Activated B cell treated with CpG ODN at 0.5 μM for 24 hours (primary cell): ENCODE measurements around the gene SPACA4. TPM values are rescaled to one million over a fixed set of nuclear protein-coding genes. Genes with fewer than 3 reads are reported as not detected.
A peak's percentile ranks its signal among the peaks of the same experiment; 100 is the strongest.

Source experiments
- ATAC-seq: fragments of 200-7000 bp; cut with Tn5 transposase; one replicate; pipeline ENCODE4 v1.10.0; 2021; ENCODE audit warnings: low read depth, mild to moderate bottlenecking, moderate library complexity
- CTCF ChIA-PET: fragments of 350-600 bp; sonication (Branson Sonifier 250); formaldehyde crosslinking; loops from one replicate; lab custom pipeline; 2021; ENCODE audit warnings: antibody characterized with exemption; lab: Charles Lee
- POLR2A ChIA-PET: fragments of 350-600 bp; sonication (Branson Sonifier 250); formaldehyde crosslinking; loops from one replicate; lab custom pipeline; 2021; ENCODE audit warnings: antibody characterized with exemption; lab: Charles Lee
- DNase-seq: peaks from one replicate; pipeline ENCODE4 v3.0.0; 2022
- H3K27ac Mint-ChIP-seq: one replicate; pipeline ENCODE4 v1.8.0; 2020; ENCODE audit warnings: mixed read lengths
- H3K27me3 Mint-ChIP-seq: one replicate; pipeline ENCODE4 v1.8.0; 2021; ENCODE audit warnings: mixed read lengths
- H3K36me3 Mint-ChIP-seq: one replicate; pipeline ENCODE4 v1.8.0; 2021; ENCODE audit warnings: low read depth, mixed read lengths
- H3K4me1 Mint-ChIP-seq: one replicate; pipeline ENCODE4 v1.8.0; 2021; ENCODE audit warnings: mixed read lengths
- H3K4me3 Mint-ChIP-seq: one replicate; pipeline ENCODE4 v1.8.0; 2020; ENCODE audit warnings: mild to moderate bottlenecking, mixed read lengths
- H3K9me3 Mint-ChIP-seq: one replicate; pipeline ENCODE4 v1.8.0; 2020; ENCODE audit warnings: mixed read lengths
- intact Hi-C: fragments of 100-400 bp; cut with micrococcal nuclease; formaldehyde crosslinking; loops from one replicate; pipeline ENCODE4 v1.15.1; 2024
- total RNA-seq: library from RNA; stranded (reverse); gene quantifications from 2 replicates; pipeline ENCODE4 v1.2.3, GENCODE V29; 2022
- TF ChIP-seq, protein P1 (sequence below): fragments of 200-600 bp; IDR thresholded peaks from one replicate; pipeline ENCODE4 v1.8.0; 2022; ENCODE audit warnings: antibody characterized with exemption, mild to moderate bottlenecking

The SPACA4 gene
- total RNA-seq, 1 donor from 2014 or later, result not detected

DNA sequence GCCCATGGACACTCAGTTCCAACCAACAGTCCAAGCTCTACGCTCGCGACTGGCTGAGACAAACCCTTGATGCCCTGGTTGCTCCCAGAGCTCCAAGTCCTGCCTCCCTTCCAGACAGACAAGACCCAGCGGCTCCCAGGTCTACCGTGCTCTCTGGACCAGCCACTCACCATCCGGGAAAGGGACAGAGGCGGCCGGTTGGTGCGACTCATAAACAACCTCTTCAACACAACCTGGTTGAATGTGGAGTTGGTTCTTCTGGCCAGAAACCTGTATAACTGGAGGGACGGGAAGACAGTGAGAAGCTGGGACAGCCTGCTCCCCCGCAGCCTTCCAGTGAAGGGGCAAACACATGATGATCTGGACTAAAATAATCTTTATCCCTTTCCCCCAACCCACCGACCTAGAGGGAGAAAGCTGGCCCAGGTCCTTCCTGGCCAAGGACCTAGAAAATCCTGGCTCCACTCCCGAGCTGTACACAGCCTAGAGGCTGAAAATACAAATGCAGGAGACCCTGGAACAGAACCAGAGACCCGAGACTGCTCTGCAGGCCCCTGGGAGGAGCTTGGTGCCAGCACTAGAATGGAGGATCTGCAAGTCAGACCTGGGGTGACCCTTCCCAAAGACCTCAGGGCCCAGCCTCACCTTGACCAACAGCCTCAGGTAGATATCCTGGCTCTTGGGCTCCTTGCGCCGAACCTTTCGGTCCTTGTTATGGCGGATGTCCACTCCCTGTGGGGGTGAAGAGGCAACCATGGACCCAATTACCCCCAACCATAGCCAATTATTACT lies 10.8 kb downstream of the SPACA4 start:
- peaks cover 58% of the 10 kb centered on the region for H3K36me3 Mint-ChIP-seq
- DNase-seq, result no peak
- H3K27ac Mint-ChIP-seq, result peak overlapping the region; percentile 97
- ChIA-PET CTCF (interaction anchor here (1.0 to 3.2 kb wide), 2 partner anchors 8 to 283 kb away, joined by 3 to 13 read pairs; no protein-coding TSS in a partner anchor), POLR2A (interaction anchor here (0.6 to 3.3 kb wide), 8 partner anchors 8 to 879 kb away, joined by 3 to 22 read pairs (median 5); partner anchors contain the start of genes DBP and RPS11)
- peak overlapping the region; percentile 98 for H3K4me3 Mint-ChIP-seq
- H3K9me3 Mint-ChIP-seq, result no peaks in the 10 kb centered on the region
- TF ChIP-seq, protein P1, sequence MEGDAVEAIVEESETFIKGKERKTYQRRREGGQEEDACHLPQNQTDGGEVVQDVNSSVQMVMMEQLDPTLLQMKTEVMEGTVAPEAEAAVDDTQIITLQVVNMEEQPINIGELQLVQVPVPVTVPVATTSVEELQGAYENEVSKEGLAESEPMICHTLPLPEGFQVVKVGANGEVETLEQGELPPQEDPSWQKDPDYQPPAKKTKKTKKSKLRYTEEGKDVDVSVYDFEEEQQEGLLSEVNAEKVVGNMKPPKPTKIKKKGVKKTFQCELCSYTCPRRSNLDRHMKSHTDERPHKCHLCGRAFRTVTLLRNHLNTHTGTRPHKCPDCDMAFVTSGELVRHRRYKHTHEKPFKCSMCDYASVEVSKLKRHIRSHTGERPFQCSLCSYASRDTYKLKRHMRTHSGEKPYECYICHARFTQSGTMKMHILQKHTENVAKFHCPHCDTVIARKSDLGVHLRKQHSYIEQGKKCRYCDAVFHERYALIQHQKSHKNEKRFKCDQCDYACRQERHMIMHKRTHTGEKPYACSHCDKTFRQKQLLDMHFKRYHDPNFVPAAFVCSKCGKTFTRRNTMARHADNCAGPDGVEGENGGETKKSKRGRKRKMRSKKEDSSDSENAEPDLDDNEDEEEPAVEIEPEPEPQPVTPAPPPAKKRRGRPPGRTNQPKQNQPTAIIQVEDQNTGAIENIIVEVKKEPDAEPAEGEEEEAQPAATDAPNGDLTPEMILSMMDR, result no peak
- intact Hi-C loops, result no loop called here
- H3K27me3 Mint-ChIP-seq, result no peaks in the 10 kb centered on the region
- peaks cover 48% of the 10 kb centered on the region for H3K4me1 Mint-ChIP-seq
- no peak for ATAC-seq

DNA sequence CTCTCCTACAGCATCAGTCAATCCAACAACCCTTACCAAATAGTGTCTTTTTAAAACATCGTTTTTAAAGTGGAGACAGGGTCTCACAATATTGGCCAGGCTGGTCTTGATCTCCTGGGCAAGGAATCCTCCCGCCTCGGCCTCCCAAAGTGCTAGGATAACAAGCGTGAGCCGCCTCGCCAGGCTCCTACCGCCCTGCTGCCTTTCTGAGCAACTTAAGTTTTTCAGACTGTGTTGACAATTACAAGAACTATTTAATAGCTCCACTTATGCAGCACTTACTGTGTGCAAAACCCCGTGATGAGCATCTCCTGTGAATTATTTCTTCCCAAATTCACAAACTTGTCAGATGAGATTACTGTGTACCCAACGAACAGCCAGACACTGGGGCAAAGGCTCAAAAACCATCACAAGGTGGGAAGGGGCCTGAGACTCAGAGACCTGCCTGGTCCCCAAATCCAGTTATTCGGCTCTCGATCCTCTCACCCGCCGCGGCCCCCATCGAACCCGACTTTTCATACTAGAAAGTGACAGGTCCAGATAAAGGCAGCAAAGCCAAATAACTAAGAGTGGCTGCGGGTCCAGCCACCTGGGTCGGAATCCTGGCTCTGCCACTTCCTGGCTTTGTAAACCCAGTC lies 11.9 kb downstream of the SPACA4 start:
- Mint-ChIP-seq H3K4me1 (peaks cover 52% of the 10 kb centered on the region), H3K27me3 (no peaks in the 10 kb centered on the region), H3K36me3 (peaks cover 62% of the 10 kb centered on the region), H3K27ac (peak overlapping the region; percentile 97), H3K9me3 (no peaks in the 10 kb centered on the region), H3K4me3 (peak overlapping the region; percentile 98)
- intact Hi-C loops, result loop anchor here (2.0 kb wide), 1 partner anchor 286 kb away; no protein-coding TSS in a partner anchor
- ChIA-PET POLR2A (interaction anchor here (0.5 to 3.3 kb wide), 40 partner anchors 9 to 1311 kb away, joined by 3 to 67 read pairs (median 5); partner anchors contain the start of genes ATF5, CA11, DBP and GYS1), CTCF (interaction anchor here (0.5 to 3.2 kb wide), 4 partner anchors 10 to 297 kb away, joined by 3 to 13 read pairs (median 4); partner anchors contain the start of gene CA11)
- ATAC-seq (no peak), DNase-seq (no peak)
- TF ChIP-seq, protein P1, result no peak

- Mint-ChIP-seq H3K4me1 (peaks cover 56% of the 10 kb centered on the region), H3K36me3 (peaks cover 66% of the 10 kb centered on the region), H3K27ac (peak within 1 kb of the TSS; percentile 97), H3K9me3 (no peaks in the 10 kb centered on the region), H3K27me3 (no peaks in the 10 kb centered on the region), H3K4me3 (peak within 1 kb of the TSS; percentile 98)
- peak; percentile 81 for ATAC-seq
- ChIA-PET CTCF (interaction anchor here (0.5 to 3.2 kb wide), 7 partner anchors 10 to 298 kb away, joined by 3 to 13 read pairs (median 4); partner anchors contain the start of genes CA11 and GRWD1), POLR2A (interaction anchor here (0.5 to 2.8 kb wide), 48 partner anchors 9 to 1310 kb away, joined by 3 to 67 read pairs (median 4); partner anchors contain the start of genes ATF5, CA11, DBP and EMP3)
- TF ChIP-seq, protein P1, result no peak
- intact Hi-C loops, result loop anchor here (1.0 to 2.0 kb wide), 8 partner anchors 11 to 286 kb away; partner anchors contain the start of genes CA11, DBP, GRWD1 and SYNGR4
- peak; percentile 93 for DNase-seq
These were observed 12.6 kb downstream of the SPACA4 start, which contains the start of the genes RPL18 and SPHK2 for GRCh38 chr19:48618916-48619691. Gene RPL18 (minus strand): TSS chr19:48619178. CDS start chr19:48619143, 35 bp downstream. Gene SPHK2 (plus strand): TSS chr19:48619506. CDS start chr19:48620515, 1,009 bp downstream.

GRCh38 chr19:48619692-48620585 lies 13.4 kb downstream of the SPACA4 start:
- DNase-seq, result no peak
- peaks cover 62% of the 10 kb centered on the region for H3K4me1 Mint-ChIP-seq

More at GRCh38 chr19:48619692-48620585, 13.4 kb downstream of the SPACA4 start:
- intact Hi-C loops, result loop anchor here (1.0 to 2.0 kb wide), 8 partner anchors 12 to 287 kb away; partner anchors contain the start of genes CA11, DBP, GRWD1 and SYNGR4
- H3K4me3 Mint-ChIP-seq, result peak overlapping the region; percentile 98
- ChIA-PET CTCF (interaction anchor here (0.6 to 3.2 kb wide), 7 partner anchors 11 to 299 kb away, joined by 3 to 13 read pairs (median 4); partner anchors contain the start of genes CA11 and GRWD1), POLR2A (interaction anchor here (0.6 to 2.8 kb wide), 37 partner anchors 8 to 1020 kb away, joined by 3 to 67 read pairs (median 4); partner anchors contain the start of genes CA11, DBP, EMP3 and GYS1)
- ATAC-seq, result no peak
- TF ChIP-seq, protein P1, result no peak
- no peaks in the 10 kb centered on the region for H3K9me3 Mint-ChIP-seq
- H3K36me3 Mint-ChIP-seq, result peaks cover 63% of the 10 kb centered on the region
- H3K27ac Mint-ChIP-seq, result peak overlapping the region; percentile 97
- H3K27me3 Mint-ChIP-seq, result no peaks in the 10 kb centered on the region
